Suprapubic skin (tissue), 4 donors: ENCODE measurements around the gene MCF2L2.

Experiments
- CTCF ChIP-seq, 2 donors: fragments of 200-600 bp in 1 of 2; fragments of 450-650 bp in 1 of 2; sonication (generic) in 1 of 2; IDR thresholded peaks; one replicate each; pipeline ENCODE4 v1.5.1; 2016 to 2019; ENCODE audit warnings: antibody characterized with exemption in 2 of 2, mild to moderate bottlenecking in 1 of 2, moderate library complexity in 1 of 2
- EP300 ChIP-seq: sonication (generic); formaldehyde crosslinking; IDR thresholded peaks from one replicate; pipeline ENCODE4 v1.6.1; 2017; ENCODE audit warnings: antibody characterized with exemption
- POLR2A ChIP-seq, 2 donors: fragments of 450-650 bp; IDR thresholded peaks; one replicate each; pipeline ENCODE4 v1.6.1; 2017; ENCODE audit warnings: antibody characterized with exemption in 2 of 2, mild to moderate bottlenecking in 2 of 2, moderate library complexity in 2 of 2
- POLR2AphosphoS5 ChIP-seq, 3 donors: sonication (generic); formaldehyde crosslinking; IDR thresholded peaks; one replicate each; pipeline ENCODE4 v1.6.1; 2017; ENCODE audit warnings: antibody characterized with exemption in 3 of 3

- TF ChIP-seq CTCF (IDR thresholded peaks at IDR 0.05): no peak
- TF ChIP-seq POLR2A (IDR thresholded peaks at IDR 0.05): no peak
- TF ChIP-seq EP300: no peak
- TF ChIP-seq POLR2AphosphoS5 (IDR thresholded peaks at IDR 0.05): no peak
Observed at GRCh38 chr3:183148056-183148455, 280.4 kb downstream of the MCF2L2 start.
